ENCODE measurements around the gene CASP7. TPM values are rescaled to one million over a fixed set of nuclear protein-coding genes. Genes with fewer than 3 reads are reported as not detected.
"Not testable (repeated sequence)": the region's sequence is repeated elsewhere in the genome, so short reads cannot be mapped to it uniquely, and the experiment has no call there.

The CASP7 gene
- 26.6 TPM for polyA plus RNA-seq (2013, experiment 1 of 2; ENCODE audit: insufficient read length)
- polyA plus RNA-seq (2013, experiment 2 of 2; ENCODE audit: insufficient read length), result 27.4 TPM

DNA sequence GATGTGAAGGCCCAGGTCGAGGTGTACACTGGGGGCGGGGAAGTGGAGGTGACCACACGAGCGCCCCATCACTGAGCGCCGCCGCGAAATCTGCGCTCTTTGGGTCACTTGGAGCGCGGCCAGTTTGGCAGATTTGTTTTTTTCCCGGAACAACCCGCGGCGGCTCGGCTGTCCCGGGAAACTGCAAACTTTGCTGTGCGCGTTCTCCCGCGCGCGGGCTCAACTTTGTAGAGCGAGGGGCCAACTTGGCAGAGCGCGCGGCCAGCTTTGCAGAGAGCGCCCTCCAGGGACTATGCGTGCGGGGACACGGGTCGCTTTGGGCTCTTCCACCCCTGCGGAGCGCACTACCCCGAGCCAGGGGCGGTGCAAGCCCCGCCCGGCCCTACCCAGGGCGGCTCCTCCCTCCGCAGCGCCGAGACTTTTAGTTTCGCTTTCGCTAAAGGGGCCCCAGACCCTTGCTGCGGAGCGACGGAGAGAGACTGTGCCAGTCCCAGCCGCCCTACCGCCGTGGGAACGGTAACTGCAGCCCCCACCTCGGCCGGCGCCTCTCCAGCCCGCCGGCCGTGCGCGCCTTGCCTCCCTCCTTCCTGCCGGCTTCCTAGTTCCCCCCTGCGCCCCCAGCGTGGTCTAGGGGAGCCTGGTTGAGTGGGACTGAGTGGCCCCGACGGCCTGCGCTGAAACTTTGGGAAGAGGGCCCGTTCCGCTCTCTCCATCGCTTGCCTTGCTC, at the start of gene CASP7:
Gene CASP7 (plus strand): TSS at position 450 of the 727 bp plus-strand sequence. CDS start 17,582 bp downstream, outside the sequence.
- DNase-seq, result peak; percentile 86

DNA sequence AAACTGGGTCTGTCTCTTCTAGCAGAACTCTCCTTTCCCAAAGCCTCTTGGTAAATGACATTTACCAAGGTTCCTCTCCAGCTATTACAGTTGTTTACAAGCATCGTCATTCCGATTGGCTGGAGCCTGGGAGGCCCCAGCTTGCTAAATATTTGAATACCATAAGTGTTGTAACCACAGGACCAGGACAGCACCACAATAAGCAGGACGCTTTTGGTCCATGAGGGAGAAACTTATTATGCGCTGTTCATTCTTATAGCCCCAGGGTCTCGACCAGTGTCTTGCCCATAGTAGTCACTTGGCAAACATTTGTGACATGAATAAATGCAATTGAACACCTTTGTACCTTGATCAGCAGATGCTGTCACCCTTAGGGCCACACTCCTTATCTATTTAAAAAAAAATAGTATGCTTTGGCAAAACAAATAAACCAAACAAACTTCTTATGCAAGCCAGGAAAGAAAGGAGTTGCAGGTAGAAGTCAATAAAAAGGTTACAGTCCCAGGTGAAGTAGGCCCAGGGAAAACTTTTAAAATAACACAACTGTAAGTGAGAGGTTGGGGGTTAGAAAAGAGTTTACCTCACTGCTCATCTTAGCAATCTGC, 48.7 kb upstream of the CASP7 start:
- DNase-seq, result no peak

DNA sequence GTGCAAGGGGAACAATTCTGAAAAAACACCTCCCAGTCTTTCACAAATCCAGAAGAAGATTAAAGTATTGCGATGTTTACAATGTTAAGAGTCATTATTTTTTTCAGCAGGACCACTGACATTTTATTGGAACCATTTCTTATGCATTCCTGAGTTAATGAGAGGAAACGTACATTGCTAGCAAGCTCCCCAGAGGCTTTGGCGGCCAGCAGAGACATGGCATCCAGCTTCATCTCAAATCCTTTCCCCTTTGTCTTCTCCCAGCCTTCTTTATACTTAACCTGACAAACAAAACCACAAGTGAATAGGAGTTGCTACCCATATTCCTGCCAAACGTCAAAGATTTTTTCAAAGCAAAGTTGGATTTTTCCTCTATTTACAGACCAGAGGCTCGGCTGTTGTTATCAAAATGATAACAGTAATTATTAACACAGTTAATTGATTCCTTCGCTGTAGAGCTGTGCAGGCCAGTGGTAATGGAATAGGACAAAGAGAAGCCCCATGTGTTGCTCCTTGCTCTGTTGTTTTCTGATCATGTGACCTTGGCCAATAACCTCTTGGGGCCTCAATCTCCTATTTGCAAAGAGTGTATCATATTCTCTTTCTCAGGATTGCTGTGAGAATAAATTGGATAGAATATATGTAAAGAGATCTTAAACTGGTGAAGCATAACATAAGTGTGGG, 47.9 kb upstream of the CASP7 start:
- DNase-seq, result no peak

DNA sequence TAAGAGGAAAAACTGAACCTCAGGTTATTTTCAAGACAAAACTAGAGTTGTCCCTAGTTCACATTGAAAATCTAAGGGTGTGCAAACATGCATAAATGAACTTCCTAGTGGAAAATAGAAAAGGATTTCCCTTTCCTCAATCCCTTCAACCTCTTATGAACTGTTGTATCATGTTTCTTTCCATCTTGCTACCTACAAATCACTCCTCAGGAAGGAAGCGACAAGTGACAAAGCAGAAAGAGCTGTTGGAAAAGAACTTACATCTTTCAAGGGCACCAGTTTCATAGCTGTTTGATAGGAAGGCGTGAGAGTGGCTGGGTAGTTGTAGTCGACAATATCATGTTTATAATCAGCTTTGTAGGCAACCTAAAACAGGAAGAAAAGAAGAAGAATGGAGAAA, 39.7 kb upstream of the CASP7 start:
- DNase-seq, result no peak

DNA sequence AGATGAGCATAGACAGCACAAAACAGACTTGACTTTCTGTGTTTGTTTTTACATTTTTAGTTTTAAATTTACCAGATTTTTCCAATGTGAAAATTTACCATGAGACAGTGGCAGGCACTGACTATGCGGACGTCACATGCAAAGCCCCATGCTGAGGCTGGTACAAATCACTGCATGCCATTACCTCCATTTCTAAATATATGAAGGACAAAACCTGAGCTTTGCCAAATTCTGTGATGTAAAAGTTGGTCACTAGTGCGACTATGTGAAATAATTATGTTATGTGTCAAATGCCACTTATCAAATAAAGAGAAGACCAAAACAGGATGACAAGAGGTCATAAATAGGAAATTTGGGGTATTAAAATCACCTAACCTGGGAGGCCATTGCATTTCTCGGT, 38.0 kb upstream of the CASP7 start:
- DNase-seq, result no peak

DNA sequence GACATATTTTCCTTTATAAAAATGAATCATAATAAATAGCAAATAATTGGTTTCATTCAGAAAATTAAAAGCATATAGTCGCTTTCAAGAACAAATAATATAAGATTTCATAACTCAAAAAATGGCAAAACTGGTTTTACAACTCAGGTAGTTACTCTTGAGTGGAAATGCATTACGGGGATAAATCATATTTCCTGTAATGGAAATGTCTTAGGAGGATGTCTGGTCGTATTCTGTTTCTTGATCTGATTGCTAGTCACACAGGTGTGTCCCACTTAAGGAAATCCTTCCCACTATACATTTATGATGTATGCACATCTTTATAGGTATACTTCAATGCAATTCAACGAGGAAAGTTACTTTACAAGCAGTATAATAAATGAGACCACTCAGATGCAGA, 36.5 kb upstream of the CASP7 start:
- DNase-seq, result no peak

DNA sequence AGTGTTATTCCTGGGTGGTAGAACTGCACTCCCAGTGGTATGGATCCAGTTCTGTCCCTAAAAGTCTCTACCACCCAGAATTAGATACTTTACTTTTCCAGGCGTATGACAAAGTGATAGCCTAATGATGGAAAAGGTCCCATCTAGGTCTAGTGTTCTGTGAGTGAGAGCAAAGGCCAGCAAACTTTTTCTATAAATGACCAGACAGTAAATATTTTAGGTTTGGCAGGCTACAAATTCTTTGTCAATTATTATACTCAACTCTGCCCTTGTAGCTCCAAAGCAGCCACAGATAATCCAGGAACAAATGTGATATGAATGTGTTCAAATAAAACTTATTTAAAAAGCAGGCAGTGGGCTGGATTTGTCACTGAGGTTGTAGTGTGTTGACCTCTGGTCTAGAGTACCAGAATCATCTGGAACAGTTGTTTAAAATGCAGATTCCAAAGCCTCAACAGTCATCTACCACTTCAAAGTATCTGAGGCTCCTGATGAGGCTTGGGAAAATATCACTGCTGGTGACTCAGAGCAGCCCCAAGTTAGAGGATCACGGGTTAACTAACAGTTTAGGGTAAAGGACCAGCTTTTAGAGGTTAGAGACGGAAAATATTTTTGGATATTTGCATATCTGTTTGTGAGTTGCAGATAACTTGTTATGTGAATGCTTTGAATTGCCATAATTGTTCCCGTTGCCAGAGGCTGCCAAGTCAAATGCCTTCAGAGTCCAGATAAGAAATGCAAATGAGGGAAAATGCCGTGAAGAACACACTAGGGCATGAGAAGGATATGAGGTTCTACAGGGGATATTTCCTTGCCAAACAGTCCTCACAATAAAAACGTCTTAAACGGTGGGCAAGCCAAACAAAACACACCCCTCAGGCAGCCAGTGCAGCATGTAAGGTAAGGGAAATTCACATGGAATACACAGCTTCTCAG, 35.3 kb upstream of the CASP7 start:
- peak; percentile 19 for DNase-seq

DNA sequence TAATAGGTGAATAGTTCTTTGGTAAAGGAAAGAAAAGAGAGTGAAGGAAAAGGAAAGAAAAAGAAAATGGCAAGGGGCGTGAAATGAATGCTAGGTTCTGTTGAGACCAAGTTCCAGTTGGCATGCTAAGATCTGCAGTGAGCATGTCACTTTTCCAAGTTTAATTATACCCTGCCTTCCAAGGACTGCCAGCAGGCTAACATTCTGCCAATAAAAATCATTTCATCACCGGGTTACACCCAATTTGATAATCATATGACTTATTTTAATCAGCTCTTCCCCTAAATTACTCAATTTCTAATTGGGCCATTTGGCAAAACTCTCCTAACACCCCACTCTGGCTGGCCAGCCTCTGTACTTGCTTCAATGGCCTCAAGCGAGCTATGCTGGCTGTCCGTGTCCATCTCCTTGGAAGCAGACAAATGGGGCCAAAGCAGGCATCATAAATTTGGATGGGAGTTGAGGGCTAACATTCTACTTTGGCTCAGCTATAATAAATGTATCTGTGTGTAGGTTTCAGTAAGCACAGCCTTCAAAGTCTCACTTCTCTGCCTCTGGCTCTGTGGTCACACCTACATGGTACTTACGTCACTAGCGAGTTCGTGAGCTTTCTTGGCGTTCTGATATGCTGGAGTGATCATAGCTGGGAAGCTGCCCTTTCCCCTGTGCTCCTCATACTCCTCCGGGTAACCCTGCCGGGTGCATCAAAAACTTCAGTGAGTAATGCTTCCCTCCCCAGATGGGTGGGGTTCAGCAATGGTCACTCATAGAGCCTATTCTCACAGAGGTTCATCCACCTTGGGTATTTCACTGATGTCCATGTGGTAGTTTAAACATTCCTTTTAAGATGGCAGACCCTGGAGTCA, 33.1 kb upstream of the CASP7 start:
- no peak for DNase-seq

DNA sequence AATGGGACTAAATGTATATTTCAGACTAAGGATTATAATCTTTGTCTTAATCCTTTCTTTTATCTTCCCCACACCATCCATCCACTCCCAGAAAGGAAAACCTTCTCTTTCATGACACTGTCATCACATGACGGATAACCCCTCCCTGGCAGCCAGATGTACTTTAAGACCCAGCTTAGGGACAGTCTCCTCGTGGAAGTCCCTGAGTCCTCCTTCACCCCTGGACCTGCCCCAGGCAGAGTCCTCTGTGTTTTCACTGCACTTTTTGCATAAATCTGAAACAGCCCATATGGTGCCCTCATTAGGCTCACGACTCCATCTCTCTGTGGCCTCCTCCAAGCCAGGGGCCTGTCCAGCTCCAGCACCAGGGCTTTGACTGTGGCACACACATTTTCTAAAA, 31.9 kb upstream of the CASP7 start:
- DNase-seq, result no peak

DNA sequence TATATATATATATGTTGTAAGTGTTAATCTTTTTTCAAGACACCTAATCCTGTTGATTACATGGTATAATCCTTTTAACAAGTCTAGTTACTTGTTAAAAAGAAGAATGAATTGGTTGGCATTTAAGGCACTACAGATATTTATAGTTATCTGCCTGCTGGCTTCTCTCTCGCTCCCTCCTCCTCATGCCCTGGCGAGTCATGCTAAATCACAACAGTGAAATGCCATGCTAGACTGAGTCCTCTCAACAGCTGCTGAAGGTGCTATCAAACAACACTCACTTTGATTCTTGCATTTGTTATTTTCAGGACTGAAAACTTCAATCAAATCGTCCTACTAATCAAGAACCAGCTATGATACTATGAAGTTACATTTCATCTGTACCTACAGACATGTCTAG, 31.2 kb upstream of the CASP7 start:
- no peak for DNase-seq

DNA sequence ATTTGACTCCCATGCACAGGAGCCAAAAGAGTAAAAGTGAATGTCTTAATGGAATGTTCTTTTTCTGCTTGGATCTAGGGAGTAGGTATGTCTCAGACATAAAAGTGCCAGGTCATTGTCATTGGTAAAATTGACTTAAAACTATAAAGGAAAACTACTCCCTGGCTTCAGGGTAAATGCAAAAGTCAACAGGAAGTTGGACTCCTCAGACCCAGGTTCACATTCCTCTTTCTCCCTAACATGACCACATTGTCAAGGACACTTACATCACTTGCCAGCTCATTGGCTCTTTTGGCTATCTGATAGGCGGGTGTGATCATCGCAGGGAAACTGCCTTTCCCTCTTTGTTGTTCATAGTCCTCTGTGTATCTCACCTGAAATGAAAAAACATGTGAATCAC, 29.5 kb upstream of the CASP7 start:
- DNase-seq, result no peak

DNA sequence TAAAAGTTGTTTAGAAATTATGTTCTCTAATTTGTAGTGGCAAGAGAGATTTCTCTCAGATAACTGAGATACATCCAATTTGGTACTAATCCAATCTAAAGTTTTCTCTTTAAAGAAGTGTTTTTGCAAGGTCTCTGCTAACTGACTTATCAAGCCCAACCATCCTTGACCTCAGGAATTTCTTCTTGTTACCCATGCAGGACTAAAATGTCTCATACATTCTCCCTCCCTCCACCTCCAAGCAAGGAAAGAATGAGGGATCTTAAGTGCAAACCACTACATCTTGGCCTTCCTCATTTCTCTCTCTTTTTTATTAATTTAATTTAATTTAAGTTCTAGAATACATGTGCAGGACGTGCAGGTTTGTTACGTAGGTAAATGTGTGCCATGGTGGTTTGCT, 28.7 kb upstream of the CASP7 start:
- DNase-seq, result no peak

DNA sequence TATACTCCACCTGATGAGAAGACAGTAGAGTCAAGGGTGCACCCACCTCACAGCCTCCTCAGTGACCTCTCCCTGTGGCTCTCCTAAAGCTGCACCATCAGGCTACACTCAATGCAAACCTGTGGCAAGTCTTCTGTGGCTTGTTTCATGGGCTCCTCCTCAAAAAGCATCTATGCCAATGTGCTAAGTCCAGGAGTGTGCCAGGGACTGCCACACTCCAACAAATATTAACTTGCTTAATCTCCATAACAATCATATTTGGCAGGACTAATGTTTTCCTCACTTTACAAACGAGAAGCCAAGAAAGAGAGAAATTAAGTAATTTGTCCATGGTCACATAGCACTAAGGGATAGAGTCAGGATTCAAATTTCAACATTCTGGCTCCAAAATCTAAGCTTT, 27.8 kb upstream of the CASP7 start:
- no peak for DNase-seq

DNA sequence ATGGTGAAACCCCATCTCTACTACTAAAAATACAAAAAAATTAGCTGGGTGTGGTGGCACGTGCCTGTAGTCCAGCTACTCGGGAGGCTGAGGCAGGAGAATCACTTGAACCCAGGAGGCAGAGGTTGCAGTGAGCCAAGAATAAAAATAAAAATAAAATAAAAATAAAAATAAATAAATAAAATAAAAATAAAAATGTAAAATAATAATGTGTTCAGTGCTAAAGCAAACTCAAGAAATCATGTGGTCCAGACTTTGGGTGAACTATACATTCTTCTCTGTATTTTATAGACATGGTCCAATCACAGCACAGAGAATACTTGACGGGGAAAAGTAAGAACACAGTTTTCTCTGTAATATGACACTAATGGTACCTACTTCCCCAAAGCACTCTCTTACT, 27.3 kb upstream of the CASP7 start:
- DNase-seq, result not testable (repeated sequence)

DNA sequence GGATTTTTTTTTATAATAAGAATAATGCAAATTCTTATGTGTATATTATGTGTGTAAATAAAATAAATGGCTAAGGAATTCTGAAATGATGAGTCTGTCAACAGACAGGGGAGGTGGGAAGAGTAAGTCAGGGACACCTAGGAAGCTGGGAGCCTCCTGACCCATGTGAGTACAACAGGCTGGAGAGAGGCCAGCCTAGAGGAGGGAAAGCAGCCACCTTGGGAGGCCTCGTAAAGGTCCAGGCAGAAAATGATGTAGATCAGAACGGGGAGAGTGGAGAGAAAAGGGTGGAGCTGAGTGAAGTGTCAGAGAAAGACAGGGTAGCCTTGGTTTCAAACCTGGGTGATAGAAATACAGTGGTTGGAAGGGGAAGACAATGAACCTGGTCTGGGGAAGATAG, 22.8 kb upstream of the CASP7 start:
- no peak for DNase-seq

DNA sequence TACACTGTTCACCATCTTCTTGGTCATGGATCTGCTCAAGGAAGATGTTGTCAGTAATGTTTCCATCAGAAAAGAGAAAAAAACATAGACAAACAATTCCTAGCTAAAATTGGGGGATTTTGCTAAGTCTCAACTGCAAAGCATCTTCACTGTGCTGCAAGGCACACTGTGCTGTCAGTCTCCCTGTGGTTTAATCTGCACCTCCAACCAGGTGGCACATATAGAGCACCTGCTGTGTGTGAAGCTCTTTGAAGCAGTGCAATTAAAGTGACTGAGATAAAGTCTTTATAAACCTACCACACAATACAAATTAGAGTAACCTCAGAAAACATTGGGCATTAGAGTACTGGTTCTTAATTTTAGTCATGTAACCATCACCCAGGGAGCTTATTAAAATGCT, 22.2 kb upstream of the CASP7 start:
- no peak for DNase-seq

DNA sequence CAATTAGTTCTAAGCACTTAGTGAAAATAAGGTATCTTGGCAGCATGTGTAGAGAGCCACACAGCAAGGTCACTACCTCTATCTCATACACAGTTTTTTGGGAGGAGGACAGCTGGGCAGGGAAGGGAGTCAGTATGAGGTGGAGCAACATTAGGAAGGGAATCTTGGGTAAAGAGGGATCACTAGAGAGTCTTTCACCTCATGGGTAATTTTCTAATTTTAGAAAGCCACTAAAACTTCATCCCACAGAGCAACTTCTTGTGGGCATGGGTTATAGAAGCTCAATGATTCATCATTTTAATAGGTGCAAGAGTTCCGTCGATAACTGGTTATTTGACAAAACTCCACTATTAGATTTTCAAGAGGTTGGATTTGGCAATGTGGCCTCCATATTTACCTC, 18.4 kb upstream of the CASP7 start:
- no peak for DNase-seq

DNA sequence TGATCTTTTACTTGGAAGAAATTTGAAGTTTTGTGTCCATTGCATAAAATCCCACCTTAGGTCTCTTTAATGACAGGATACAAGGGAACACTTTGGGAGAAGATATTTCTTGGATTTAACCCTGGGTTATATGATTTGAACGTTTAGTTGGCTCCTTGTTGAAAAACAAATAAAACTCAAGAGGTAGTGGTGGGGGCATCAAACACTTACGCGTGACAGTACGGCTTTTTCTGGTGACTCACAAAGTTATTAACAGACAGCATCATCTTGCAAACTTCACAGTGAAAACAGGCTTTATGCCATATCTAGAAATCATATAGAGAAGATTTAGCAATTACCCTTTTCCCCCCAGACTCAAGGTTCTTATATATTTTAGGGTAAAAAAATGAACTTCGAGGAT, 16.6 kb upstream of the CASP7 start:
- DNase-seq, result no peak

DNA sequence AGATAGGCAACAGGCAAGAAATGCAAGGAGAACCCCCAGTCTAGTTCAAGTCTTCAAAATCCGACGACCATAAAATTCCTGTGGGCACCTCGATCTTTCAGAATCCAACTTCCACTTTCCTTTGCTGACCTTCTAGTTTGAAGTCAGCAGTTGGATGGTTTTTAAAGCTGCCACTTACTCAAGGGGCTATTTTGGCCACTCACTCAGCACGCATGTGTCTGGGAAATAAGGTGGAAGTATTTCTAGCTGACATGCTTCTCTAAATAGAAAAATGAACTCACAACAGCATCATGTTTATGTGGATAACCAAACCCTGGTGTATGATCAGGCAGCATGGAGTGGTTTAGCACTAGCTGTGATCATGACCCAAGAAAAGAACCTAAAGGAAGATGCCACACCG, 15.8 kb upstream of the CASP7 start, which contains the start of gene NRAP:
Gene NRAP (minus strand): TSS at position 134 of the 400 bp plus-strand sequence. CDS start 159 bp downstream, outside the sequence.
- DNase-seq, result no peak

DNA sequence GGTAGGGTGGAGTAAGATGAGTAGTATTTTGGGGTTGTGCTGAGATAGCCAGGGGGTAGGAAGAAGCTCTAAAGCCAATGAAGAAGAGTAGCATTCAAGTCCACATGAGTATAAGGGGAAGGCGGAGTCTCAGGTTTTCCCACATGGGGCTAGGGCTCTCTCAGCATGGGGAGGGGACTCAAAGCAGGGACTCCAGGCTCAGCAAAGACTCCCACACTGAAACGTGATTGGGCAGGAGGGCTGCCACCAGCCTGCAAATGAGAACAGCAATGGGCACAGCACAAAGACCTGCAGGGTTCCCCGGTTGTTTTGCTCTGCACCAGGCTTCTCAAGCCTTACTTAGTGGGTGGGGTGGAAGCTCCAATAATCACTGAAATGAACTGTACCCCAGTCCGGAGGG, 14.4 kb upstream of the CASP7 start:
- DNase-seq, result no peak

DNA sequence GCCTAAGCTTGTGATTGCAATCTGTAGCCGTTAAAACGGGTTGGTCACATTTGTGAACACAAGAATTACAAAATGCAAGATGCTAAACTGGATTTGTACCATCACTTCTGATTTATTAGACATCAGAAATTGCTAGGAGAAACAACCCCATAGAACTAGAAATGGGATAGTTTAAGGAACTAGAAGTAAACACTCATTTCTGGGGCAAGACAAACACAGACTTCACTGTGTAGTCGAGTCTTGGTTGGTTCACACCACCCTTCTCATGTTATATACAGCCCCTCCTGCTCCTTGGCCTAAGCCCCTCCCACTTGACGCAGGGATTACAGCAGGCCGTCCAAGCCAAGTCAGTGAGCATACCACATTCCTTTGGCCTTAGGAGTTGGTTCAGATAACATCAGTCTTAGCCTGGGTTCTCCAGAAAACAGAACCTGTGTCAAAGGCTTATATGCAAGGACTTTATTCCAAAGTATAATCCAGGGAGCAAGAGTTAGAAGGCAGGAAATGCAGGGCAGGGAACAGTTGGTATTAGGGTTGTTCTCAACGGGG, 13.8 kb upstream of the CASP7 start:
- DNase-seq, result peak; percentile 71

Measured in fibroblast of skin of scalp (primary cell).